ENCODE results near the gene CBL. TPM values are rescaled to one million over a fixed set of nuclear protein-coding genes. Genes with fewer than 3 reads are reported as not detected.

The CBL gene
- total RNA-seq, 1 donor from 2014 or later: 6.5 TPM

GRCh38 chr11:119316729-119317591 lies 110.8 kb downstream of the CBL start, which contains the start of gene MCAM:
TSS of gene MCAM (minus strand) at chr11:119317130. CDS start at chr11:119317101, 29 bp downstream.
- DNase-seq: no peak
- ATAC-seq (ENCODE audit: poor library complexity): peak; percentile 38
- intact Hi-C loops (cut with DNase I): no loop called here

GRCh38 chr11:119317592-119318239 lies 111.6 kb downstream of the CBL start:
- intact Hi-C loops (cut with DNase I): no loop called here
- DNase-seq (no peak), ATAC-seq (ENCODE audit: poor library complexity) (no peak)

GRCh38 chr11:119318240-119319135 lies 112.3 kb downstream of the CBL start:
- intact Hi-C loops (cut with DNase I): no loop called here
- ATAC-seq (ENCODE audit: poor library complexity) (no peak), DNase-seq (no peak)

GRCh38 chr11:119319136-119319699 lies 113.1 kb downstream of the CBL start:
- no peak for DNase-seq
- ATAC-seq (ENCODE audit: poor library complexity): no peak
- intact Hi-C loops (cut with DNase I): no loop called here

- intact Hi-C loops (cut with DNase I): loop anchor here (5.0 to 10.0 kb wide), 2 partner anchors 112 to 175 kb away; partner anchors contain the start of genes ABCG4 and CBL
- DNase-seq (no peak), ATAC-seq (ENCODE audit: poor library complexity) (no peak)
Measured at GRCh38 chr11:119319700-119320239, 113.6 kb downstream of the CBL start.

- intact Hi-C loops (cut with DNase I): loop anchor here (5.0 to 10.0 kb wide), 2 partner anchors 113 to 176 kb away; partner anchors contain the start of genes ABCG4 and CBL
- ATAC-seq (ENCODE audit: poor library complexity): no peak
- DNase-seq: no peak
Measured at GRCh38 chr11:119320240-119320775, 114.2 kb downstream of the CBL start.

GRCh38 chr11:119320776-119321524 lies 114.8 kb downstream of the CBL start:
- intact Hi-C loops (cut with DNase I): loop anchor here (5.0 to 10.0 kb wide), 2 partner anchors 114 to 176 kb away; partner anchors contain the start of genes ABCG4 and CBL
- ATAC-seq (ENCODE audit: poor library complexity) (peak; percentile 45), DNase-seq (peak; percentile 79)

- intact Hi-C loops (cut with DNase I): loop anchor here (5.0 to 10.0 kb wide), 2 partner anchors 115 to 178 kb away; partner anchors contain the start of genes ABCG4 and CBL
- DNase-seq (no peak), ATAC-seq (ENCODE audit: poor library complexity) (no peak)
Measured at GRCh38 chr11:119322360-119322739, 116.2 kb downstream of the CBL start.

GRCh38 chr11:119322921-119323531 lies 116.9 kb downstream of the CBL start:
- intact Hi-C loops (cut with DNase I): loop anchor here (5.0 to 10.0 kb wide), 2 partner anchors 116 to 178 kb away; partner anchors contain the start of genes ABCG4 and CBL
- ATAC-seq (ENCODE audit: poor library complexity): no peak
- no peak for DNase-seq

- DNase-seq: peak; percentile 78
- intact Hi-C loops (cut with DNase I): loop anchor here (5.0 to 10.0 kb wide), 2 partner anchors 116 to 179 kb away; partner anchors contain the start of genes ABCG4 and CBL
- peak; percentile 24 for ATAC-seq (ENCODE audit: poor library complexity)
Measured at GRCh38 chr11:119323532-119324033, 117.4 kb downstream of the CBL start.

- no peak for DNase-seq
- no peak for ATAC-seq (ENCODE audit: poor library complexity)
- intact Hi-C loops (cut with DNase I): loop anchor here (5.0 to 10.0 kb wide), 2 partner anchors 117 to 179 kb away; partner anchors contain the start of genes ABCG4 and CBL
Measured at GRCh38 chr11:119324189-119324588, 118.0 kb downstream of the CBL start.

- intact Hi-C loops (cut with DNase I): loop anchor here (10.0 kb wide), 1 partner anchor 185 kb away; the partner anchor contains the start of gene ABCG4
- ATAC-seq (ENCODE audit: poor library complexity) (no peak), DNase-seq (no peak)
Measured at GRCh38 chr11:119329320-119329719, 123.2 kb downstream of the CBL start.

- no peak for ATAC-seq (ENCODE audit: poor library complexity)
- no peak for DNase-seq
- intact Hi-C loops (cut with DNase I): no loop called here
Measured at GRCh38 chr11:119330237-119330636, 124.1 kb downstream of the CBL start.

- no peak for DNase-seq
Measured at GRCh38 chr11:119332111-119332765, 126.1 kb downstream of the CBL start.

GRCh38 chr11:119334174-119334930 lies 128.2 kb downstream of the CBL start, which contains the start of gene RNF26:
TSS of gene RNF26 (plus strand) at chr11:119334527. CDS start at chr11:119335123, 596 bp downstream.
- DNase-seq (peak; percentile 94), ATAC-seq (ENCODE audit: poor library complexity) (peak; percentile 95)
- intact Hi-C loops (cut with DNase I): no loop called here

More at GRCh38 chr11:119332111-119332765, 126.1 kb downstream of the CBL start:
- intact Hi-C loops (cut with DNase I): no loop called here
- no peak for ATAC-seq (ENCODE audit: poor library complexity)
